ENCODE results near the gene CAPZA2.

The CAPZA2 gene

GRCh38 chr7:116897661-116898060 lies 35.3 kb downstream of the CAPZA2 start:
- no peak for TF ChIP-seq GLIS3 (CRISPR knock-in tag; IDR thresholded peaks at IDR 0.05)
- ATAC-seq: no peak

GRCh38 chr7:116899308-116899707 lies 36.9 kb downstream of the CAPZA2 start:
- no peak for ATAC-seq
- no peak for TF ChIP-seq CSRNP3 (CRISPR knock-in tag; IDR thresholded peaks at IDR 0.05)
- no peak for TF ChIP-seq TCF4 (CRISPR knock-in tag; IDR thresholded peaks at IDR 0.05; ENCODE audit: borderline replicate concordance)
- TF ChIP-seq POU6F1 (CRISPR knock-in tag; IDR thresholded peaks at IDR 0.05; ENCODE audit: borderline replicate concordance, low read depth): no peak
- no peak for TF ChIP-seq ZC3H10 (CRISPR knock-in tag; IDR thresholded peaks at IDR 0.05)
- TF ChIP-seq GLIS3 (CRISPR knock-in tag; IDR thresholded peaks at IDR 0.05): no peak
- TF ChIP-seq ZFP30 (CRISPR knock-in tag; IDR thresholded peaks at IDR 0.05): no peak
- no peak for TF ChIP-seq CREB5 (CRISPR knock-in tag; IDR thresholded peaks at IDR 0.05; ENCODE audit: low read depth)
- TF ChIP-seq PPARA (CRISPR knock-in tag; IDR thresholded peaks at IDR 0.05; ENCODE audit: borderline replicate concordance): no peak
- TF ChIP-seq ZNF8 (CRISPR knock-in tag; IDR thresholded peaks at IDR 0.05): no peak
- TF ChIP-seq ZFP3 (CRISPR knock-in tag; IDR thresholded peaks at IDR 0.05): no peak
- TF ChIP-seq CSDC2 (CRISPR knock-in tag; IDR thresholded peaks at IDR 0.05): no peak
- TF ChIP-seq ZNF565 (CRISPR knock-in tag; conservative IDR thresholded peaks at IDR 0.05; ENCODE audit: low read depth): no peak
- no peak for TF ChIP-seq PATZ1 (CRISPR knock-in tag; IDR thresholded peaks at IDR 0.05; ENCODE audit: borderline replicate concordance)

GRCh38 chr7:116901143-116901542 lies 38.8 kb downstream of the CAPZA2 start:
- ATAC-seq: no peak
- TF ChIP-seq GLIS3 (CRISPR knock-in tag; IDR thresholded peaks at IDR 0.05): no peak

- ATAC-seq: no peak
- TF ChIP-seq TOX (CRISPR knock-in tag; IDR thresholded peaks at IDR 0.05; ENCODE audit: borderline replicate concordance) (no peak), ZFP30 (CRISPR knock-in tag; IDR thresholded peaks at IDR 0.05) (no peak), ESRRG (CRISPR knock-in tag; IDR thresholded peaks at IDR 0.05) (no peak), POU6F1 (CRISPR knock-in tag; IDR thresholded peaks at IDR 0.05; ENCODE audit: borderline replicate concordance, low read depth) (no peak), PPARA (CRISPR knock-in tag; IDR thresholded peaks at IDR 0.05; ENCODE audit: borderline replicate concordance) (no peak), ZNF8 (CRISPR knock-in tag; IDR thresholded peaks at IDR 0.05) (no peak), ARNTL (CRISPR knock-in tag; IDR thresholded peaks at IDR 0.05; ENCODE audit: borderline replicate concordance, low read depth) (no peak), CREB5 (CRISPR knock-in tag; IDR thresholded peaks at IDR 0.05; ENCODE audit: low read depth) (no peak), GLIS3 (CRISPR knock-in tag; IDR thresholded peaks at IDR 0.05) (no peak), ISL1 (CRISPR knock-in tag; IDR thresholded peaks at IDR 0.05) (no peak), ZFP3 (CRISPR knock-in tag; IDR thresholded peaks at IDR 0.05) (no peak), OSR1 (CRISPR knock-in tag; IDR thresholded peaks at IDR 0.05) (no peak), ZNF565 (CRISPR knock-in tag; conservative IDR thresholded peaks at IDR 0.05; ENCODE audit: low read depth) (no peak), ZC3H10 (CRISPR knock-in tag; IDR thresholded peaks at IDR 0.05) (no peak), TSHZ2 (CRISPR knock-in tag; IDR thresholded peaks at IDR 0.05) (no peak), CSRNP3 (CRISPR knock-in tag; IDR thresholded peaks at IDR 0.05) (no peak), CSDC2 (CRISPR knock-in tag; IDR thresholded peaks at IDR 0.05) (no peak)
These were observed 40.5 kb downstream of the CAPZA2 start for GRCh38 chr7:116902867-116903266.

All from SK-N-SH treated with all-trans-retinoic acid at 6 μM for 48 hours (cell line).